Neural crest cell (in vitro differentiated cells): ENCODE measurements around the gene GTF3C5. TPM values are rescaled to one million over a fixed set of nuclear protein-coding genes. Genes with fewer than 3 reads are reported as not detected.
"Not testable (repeated sequence)": the region's sequence is repeated elsewhere in the genome, so short reads cannot be mapped to it uniquely, and the experiment has no call there.

ENCODE experiments used
- DNase-seq: peaks from one replicate; pipeline ENCODE4 v3.0.0; 2021; ENCODE audit warnings: low read depth, mixed read lengths, low spot score
- H3K27ac Mint-ChIP-seq: one replicate; pipeline ENCODE4 v1.8.0; 2021; ENCODE audit warnings: mild to moderate bottlenecking, mixed read lengths; ENCODE audit not compliant: unreplicated experiment
- H3K27me3 Mint-ChIP-seq: 2 replicates; pipeline ENCODE4 v1.8.0; 2021; ENCODE audit warnings: low read depth, mild to moderate bottlenecking, mixed read lengths
- H3K36me3 Mint-ChIP-seq: 2 replicates; pipeline ENCODE4 v1.8.0; 2021; ENCODE audit warnings: low read depth, mild to moderate bottlenecking, mixed read lengths
- H3K4me1 Mint-ChIP-seq: 2 replicates; pipeline ENCODE4 v1.8.0; 2021; ENCODE audit warnings: mixed read lengths
- H3K4me3 Mint-ChIP-seq: one replicate; pipeline ENCODE4 v1.8.0; 2021; ENCODE audit warnings: mild to moderate bottlenecking, mixed read lengths
- H3K9me3 Mint-ChIP-seq: 2 replicates; pipeline ENCODE4 v1.8.0; 2021; ENCODE audit warnings: mixed read lengths
- CTCF ChIP-seq: fragments of 200-600 bp; sonication (generic); conservative IDR thresholded peaks from 2 replicates; pipeline ENCODE4 v1.5.0; 2021; ENCODE audit warnings: antibody characterized with exemption, mild to moderate bottlenecking
- total RNA-seq: library from RNA; stranded (reverse); gene quantifications from 2 replicates; pipeline ENCODE4 v1.2.1, GENCODE V29; 2021

Gene GTF3C5
- total RNA-seq, 1 donor from 2014 or later: 108 TPM

- peak overlapping the region; percentile 52 for H3K27ac Mint-ChIP-seq
- no peaks in the 10 kb centered on the region for H3K27me3 Mint-ChIP-seq
- TF ChIP-seq CTCF: no peak
- no peak overlapping the region for H3K4me3 Mint-ChIP-seq
- H3K9me3 Mint-ChIP-seq: no peaks in the 10 kb centered on the region
- no peak for DNase-seq
- peaks cover 16% of the 10 kb centered on the region for H3K36me3 Mint-ChIP-seq
- peaks cover under 1% of the 10 kb centered on the region for H3K4me1 Mint-ChIP-seq
Measured at GRCh38 chr9:133037775-133038515, 7.1 kb downstream of the GTF3C5 start.

DNA sequence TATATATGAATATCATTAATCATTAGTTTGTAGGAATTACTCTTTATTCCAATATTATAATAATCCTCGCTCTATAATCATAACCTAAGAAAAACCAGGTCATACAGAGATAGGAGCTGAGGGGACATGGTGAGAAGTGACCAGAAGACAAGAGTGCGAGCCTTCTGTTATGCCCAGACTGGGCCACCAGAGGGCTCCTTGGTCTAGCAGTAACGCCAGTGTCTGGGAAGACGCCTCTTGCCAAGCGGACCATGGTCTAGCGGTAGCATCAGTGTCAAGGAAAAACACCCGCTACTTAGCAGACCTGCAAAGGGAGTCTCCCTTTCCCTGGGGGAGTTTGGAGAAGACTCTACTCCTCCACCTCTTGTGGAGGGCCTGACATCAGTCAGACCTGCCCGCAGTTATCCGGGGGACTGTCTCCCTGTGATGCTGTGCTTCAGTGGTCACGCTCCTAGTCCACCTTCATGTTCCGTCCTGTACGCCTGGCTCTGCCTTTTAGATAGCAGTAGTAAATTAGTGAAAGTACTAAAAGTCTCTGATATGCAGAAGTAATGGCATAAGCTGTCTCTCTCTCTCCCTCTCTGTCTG, 10.2 kb downstream of the GTF3C5 start:
- TF ChIP-seq CTCF: peak; percentile 69
- H3K36me3 Mint-ChIP-seq: peaks cover 20% of the 10 kb centered on the region
- peak; percentile 57 for DNase-seq
- not testable (repeated sequence) for H3K9me3 Mint-ChIP-seq, H3K27ac Mint-ChIP-seq, H3K4me3 Mint-ChIP-seq, H3K27me3 Mint-ChIP-seq, H3K4me1 Mint-ChIP-seq

- Mint-ChIP-seq H3K27ac (no peak overlapping the region), H3K9me3 (no peaks in the 10 kb centered on the region), H3K36me3 (peaks cover 17% of the 10 kb centered on the region), H3K4me1 (no peaks in the 10 kb centered on the region), H3K27me3 (no peaks in the 10 kb centered on the region), H3K4me3 (no peak overlapping the region)
- no peak for TF ChIP-seq CTCF
- DNase-seq: no peak
Measured at GRCh38 chr9:133041958-133042357, 11.2 kb downstream of the GTF3C5 start.

- H3K4me3 Mint-ChIP-seq: no peak overlapping the region
- no peaks in the 10 kb centered on the region for H3K4me1 Mint-ChIP-seq
- H3K36me3 Mint-ChIP-seq: peaks cover 16% of the 10 kb centered on the region
- no peak for TF ChIP-seq CTCF
- no peaks in the 10 kb centered on the region for H3K27me3 Mint-ChIP-seq
- no peak for DNase-seq
- H3K9me3 Mint-ChIP-seq: no peaks in the 10 kb centered on the region
- H3K27ac Mint-ChIP-seq: no peak overlapping the region
Measured at GRCh38 chr9:133042676-133043075, 11.9 kb downstream of the GTF3C5 start.

GRCh38 chr9:133043449-133044035, 12.7 kb downstream of the GTF3C5 start:
- Mint-ChIP-seq H3K4me1 (no peaks in the 10 kb centered on the region), H3K27me3 (no peaks in the 10 kb centered on the region), H3K27ac (no peak overlapping the region), H3K4me3 (no peak overlapping the region), H3K36me3 (peaks cover 13% of the 10 kb centered on the region), H3K9me3 (no peaks in the 10 kb centered on the region)
- no peak for DNase-seq
- TF ChIP-seq CTCF: no peak
